Epithelial cell of esophagus (primary cell): ENCODE measurements around the gene COMMD9.

Experiments used
- DNase-seq: peaks from one replicate; pipeline ENCODE4 v3.0.0; 2010; ENCODE audit warnings: low read depth
- H3K4me3 ChIP-seq: 2 replicates; pipeline ENCODE4 v1.5.1; 2011; ENCODE audit warnings: mild to moderate bottlenecking, low read length, control low read depth
- TF ChIP-seq, protein P1 (sequence below): IDR thresholded peaks from 2 replicates; pipeline ENCODE4 v1.5.1; 2011; ENCODE audit warnings: low read depth, mild to moderate bottlenecking, low read length, control low read depth, inconsistent platforms; ENCODE audit not compliant: insufficient read depth; ENCODE audit errors: missing control alignments

The COMMD9 gene

DNA sequence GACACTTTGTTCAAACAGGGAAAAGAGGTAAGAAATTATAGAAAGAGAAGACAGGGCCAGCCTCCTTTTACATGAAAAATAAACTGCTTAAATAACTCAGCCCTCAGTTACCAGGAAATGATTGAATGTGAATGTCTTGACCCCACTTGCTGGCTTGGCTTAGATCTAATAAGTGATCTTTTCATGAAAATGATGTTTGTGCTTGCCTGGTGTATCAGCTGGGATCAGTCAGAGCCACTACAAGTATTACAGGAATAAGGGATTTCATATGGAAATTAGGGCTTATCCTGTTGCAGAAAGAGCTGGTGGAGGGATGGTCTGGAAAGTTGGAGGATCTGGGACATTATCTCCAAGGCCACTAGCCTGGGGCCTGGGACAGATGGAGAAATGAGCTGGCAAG, 51.8 kb downstream of the COMMD9 start:
- no peak overlapping the region for H3K4me3 ChIP-seq
- TF ChIP-seq, protein P1, sequence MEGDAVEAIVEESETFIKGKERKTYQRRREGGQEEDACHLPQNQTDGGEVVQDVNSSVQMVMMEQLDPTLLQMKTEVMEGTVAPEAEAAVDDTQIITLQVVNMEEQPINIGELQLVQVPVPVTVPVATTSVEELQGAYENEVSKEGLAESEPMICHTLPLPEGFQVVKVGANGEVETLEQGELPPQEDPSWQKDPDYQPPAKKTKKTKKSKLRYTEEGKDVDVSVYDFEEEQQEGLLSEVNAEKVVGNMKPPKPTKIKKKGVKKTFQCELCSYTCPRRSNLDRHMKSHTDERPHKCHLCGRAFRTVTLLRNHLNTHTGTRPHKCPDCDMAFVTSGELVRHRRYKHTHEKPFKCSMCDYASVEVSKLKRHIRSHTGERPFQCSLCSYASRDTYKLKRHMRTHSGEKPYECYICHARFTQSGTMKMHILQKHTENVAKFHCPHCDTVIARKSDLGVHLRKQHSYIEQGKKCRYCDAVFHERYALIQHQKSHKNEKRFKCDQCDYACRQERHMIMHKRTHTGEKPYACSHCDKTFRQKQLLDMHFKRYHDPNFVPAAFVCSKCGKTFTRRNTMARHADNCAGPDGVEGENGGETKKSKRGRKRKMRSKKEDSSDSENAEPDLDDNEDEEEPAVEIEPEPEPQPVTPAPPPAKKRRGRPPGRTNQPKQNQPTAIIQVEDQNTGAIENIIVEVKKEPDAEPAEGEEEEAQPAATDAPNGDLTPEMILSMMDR: no peak
- DNase-seq: no peak

DNA sequence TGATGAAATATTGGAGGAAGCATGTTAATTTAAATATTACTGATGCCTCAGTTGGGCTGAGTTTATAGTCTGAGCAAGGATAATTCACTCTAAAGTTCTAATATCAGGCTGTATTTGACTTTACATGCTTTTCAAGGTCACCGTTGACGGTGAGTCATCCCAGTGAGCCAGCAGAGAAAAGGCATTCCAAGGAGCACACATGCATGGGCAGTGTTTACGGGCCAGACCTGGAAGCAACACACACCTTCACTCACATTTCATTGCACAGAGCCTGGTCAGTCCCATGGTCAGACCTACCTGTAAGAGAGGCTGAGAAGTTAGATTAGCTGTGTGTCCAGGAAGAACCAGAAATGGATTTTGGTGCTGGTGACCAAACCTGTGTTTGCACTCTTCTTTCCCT, 53.5 kb downstream of the COMMD9 start:
- TF ChIP-seq, protein P1: no peak
- H3K4me3 ChIP-seq: no peak overlapping the region

DNA sequence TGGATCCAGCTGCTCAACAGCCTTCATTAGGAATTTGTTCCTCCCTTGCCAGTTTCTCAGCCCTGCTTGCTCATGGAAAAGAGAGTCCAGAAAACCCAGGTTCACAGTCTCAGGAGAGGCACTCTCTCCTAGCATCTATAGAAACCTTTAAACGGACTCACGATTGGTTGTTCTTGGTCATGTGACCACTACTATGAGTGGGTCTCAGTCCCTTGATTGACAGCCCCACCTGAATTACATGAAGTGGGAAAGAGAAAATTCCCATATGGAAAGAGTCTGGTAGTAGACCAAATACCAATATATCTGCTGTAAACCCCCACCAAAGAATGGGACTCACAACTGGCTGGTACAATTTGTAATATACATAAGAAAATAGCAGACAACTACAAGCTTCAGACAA, 54.4 kb downstream of the COMMD9 start:
- H3K4me3 ChIP-seq: no peak overlapping the region
- no peak for DNase-seq
- TF ChIP-seq, protein P1: no peak

More for the DNA sequence above, 53.5 kb downstream of the COMMD9 start:
- peak; percentile 36 for DNase-seq

DNA sequence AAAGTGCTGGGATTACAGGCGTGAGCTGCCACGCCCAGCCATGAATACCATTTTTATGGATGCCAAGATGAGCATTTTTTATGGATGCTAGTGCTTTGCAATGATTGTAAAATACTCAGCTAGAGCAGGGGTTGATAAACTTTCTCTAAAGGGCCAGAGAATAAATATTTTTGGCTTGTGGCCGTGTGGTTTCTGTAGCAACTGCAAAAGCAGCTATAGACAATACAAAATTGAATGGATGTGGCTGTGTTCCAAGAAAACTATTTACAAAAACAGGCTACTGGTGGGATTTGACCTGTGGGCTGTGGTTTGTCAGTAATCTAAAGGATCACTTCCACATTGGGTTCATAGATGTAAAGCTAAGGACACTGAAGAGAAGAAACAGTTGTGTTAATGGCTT, 56.0 kb downstream of the COMMD9 start:
- TF ChIP-seq, protein P1: no peak
- no peak for DNase-seq
- H3K4me3 ChIP-seq: no peak overlapping the region

DNA sequence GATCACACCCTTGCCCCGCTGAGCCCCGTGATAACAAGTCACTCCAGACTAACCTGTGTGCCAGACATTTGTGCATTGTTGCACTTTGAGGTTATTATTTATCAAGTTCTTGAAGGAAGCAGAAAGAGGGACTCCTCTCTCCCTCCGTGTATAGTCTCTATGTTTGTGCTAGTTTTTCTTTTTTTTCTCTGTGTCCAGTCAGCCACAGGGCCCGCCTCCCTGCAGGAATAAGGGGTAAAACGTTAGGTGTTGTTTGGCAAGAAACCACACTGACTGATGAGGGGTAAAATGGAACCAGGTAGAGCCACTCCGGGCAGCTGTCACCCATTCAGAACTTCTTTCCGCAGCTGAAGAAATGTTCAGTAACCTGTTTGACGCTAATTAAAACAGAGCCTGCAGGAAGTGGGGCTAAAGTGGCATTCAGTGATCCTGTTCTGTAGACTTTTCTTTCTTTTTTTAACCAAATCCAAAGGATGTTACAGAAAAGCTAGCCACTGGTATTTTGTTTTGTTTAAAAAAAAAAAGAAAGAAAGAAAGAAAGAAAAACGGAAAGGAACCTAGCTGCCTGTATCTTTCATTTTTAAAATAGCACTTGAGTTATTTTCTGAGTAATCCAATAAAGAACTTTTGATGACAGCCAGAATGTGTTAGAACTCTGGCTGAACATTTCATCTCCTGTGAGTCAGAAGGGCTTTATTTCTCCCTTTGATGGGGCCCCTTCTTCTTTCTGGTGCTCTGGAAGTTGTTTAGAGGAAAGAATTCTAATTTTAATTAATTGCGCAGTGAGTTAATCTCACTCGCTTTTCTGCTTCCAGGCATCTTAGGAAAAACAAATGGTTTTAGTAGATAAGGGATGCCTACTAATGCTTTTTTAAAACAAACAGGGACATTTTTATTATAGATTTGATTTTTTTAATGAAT, 58.2 kb downstream of the COMMD9 start:
- no peak overlapping the region for H3K4me3 ChIP-seq
- TF ChIP-seq, protein P1: no peak
- no peak for DNase-seq

DNA sequence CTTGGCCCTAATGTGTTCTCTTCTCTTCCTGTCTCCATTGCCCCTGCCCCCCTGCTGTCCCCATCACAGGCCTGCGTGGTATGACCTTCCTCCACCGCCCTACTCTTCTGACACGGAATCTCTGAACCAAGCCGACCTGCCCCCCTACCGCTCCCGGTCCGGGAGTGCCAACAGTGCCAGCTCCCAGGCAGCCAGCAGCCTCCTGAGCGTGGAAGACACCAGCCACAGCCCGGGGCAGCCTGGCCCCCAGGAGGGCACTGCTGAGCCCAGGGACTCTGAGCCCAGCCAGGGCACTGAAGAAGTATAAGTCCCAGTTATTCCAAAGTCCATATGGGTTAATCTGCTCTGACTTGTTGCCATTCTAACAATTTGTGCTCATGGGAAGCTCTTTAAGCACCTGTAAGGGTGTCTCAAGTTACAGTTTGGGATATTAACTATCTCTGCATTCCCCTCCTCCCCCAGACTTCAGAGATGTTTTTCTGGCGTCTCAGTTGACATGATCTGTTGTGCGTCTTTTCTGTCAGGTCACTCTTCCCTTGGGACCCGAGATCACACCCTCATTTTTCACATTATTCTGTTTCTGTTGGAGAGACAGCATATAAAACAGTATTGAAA, 60.0 kb downstream of the COMMD9 start:
- H3K4me3 ChIP-seq: no peak overlapping the region
- no peak for DNase-seq
- TF ChIP-seq, protein P1: no peak
